ENCODE measurements around the gene WNK1. TPM values are rescaled to one million over a fixed set of nuclear protein-coding genes. Genes with fewer than 3 reads are reported as not detected.

WNK1 gene
- polyA plus RNA-seq, 2 donors, result 66.0 to 72.3 TPM

GRCh38 chr12:828726-829395 lies 76.5 kb downstream of the WNK1 start:
- Histone ChIP-seq H3K27ac (ENCODE audit: low read depth in 2 of 2, low read length in 1 of 2) (no peak overlapping the region), H3K27me3 (ENCODE audit: control insufficient read depth in 1 of 2, insufficient read depth in 2 of 2, low read length in 2 of 2) (no peaks in the 10 kb centered on the region), H3K36me3 (ENCODE audit: control insufficient read depth in 2 of 2, insufficient read depth in 2 of 2, low read length in 1 of 2) (peaks cover 0 to 5% of the 10 kb centered on the region in 2 donors), H3K4me1 (ENCODE audit: control insufficient read depth in 2 of 2, insufficient read depth in 2 of 2, low read length in 1 of 2) (no peaks in the 10 kb centered on the region), H3K9me3 (ENCODE audit: control insufficient read depth in 2 of 2, insufficient read depth in 1 of 2, low read depth in 1 of 2, low read length in 1 of 2) (no peaks in the 10 kb centered on the region), H3K4me3 (ENCODE audit: low read depth in 1 of 2, low read length in 2 of 2) (no peak overlapping the region)

GRCh38 chr12:830111-830867 lies 77.9 kb downstream of the WNK1 start:
- Histone ChIP-seq H3K9me3 (ENCODE audit: control insufficient read depth in 2 of 2, insufficient read depth in 1 of 2, low read depth in 1 of 2, low read length in 1 of 2) (no peaks in the 10 kb centered on the region), H3K36me3 (ENCODE audit: control insufficient read depth in 2 of 2, insufficient read depth in 2 of 2, low read length in 1 of 2) (peaks cover 0 to 5% of the 10 kb centered on the region in 2 donors), H3K27ac (ENCODE audit: low read depth in 2 of 2, low read length in 1 of 2) (no peak overlapping the region), H3K27me3 (ENCODE audit: control insufficient read depth in 1 of 2, insufficient read depth in 2 of 2, low read length in 2 of 2) (no peaks in the 10 kb centered on the region), H3K4me3 (ENCODE audit: low read depth in 1 of 2, low read length in 2 of 2) (no peak overlapping the region), H3K4me1 (ENCODE audit: control insufficient read depth in 2 of 2, insufficient read depth in 2 of 2, low read length in 1 of 2) (no peaks in the 10 kb centered on the region)
- 96% methylated on average over 4 of the region's 4 CpGs for WGBS, 2 donors

GRCh38 chr12:835754-836518 lies 83.6 kb downstream of the WNK1 start:
- H3K4me3 ChIP-seq (ENCODE audit: low read depth in 1 of 2, low read length in 2 of 2), result no peak overlapping the region
- H3K4me1 ChIP-seq (ENCODE audit: control insufficient read depth in 2 of 2, insufficient read depth in 2 of 2, low read length in 1 of 2), result no peaks in the 10 kb centered on the region
- no peak overlapping the region for H3K27ac ChIP-seq (ENCODE audit: low read depth in 2 of 2, low read length in 1 of 2)
- H3K9me3 ChIP-seq (ENCODE audit: control insufficient read depth in 2 of 2, insufficient read depth in 1 of 2, low read depth in 1 of 2, low read length in 1 of 2), result no peaks in the 10 kb centered on the region
- 95 to 97% methylated on average over 3 of the region's 3 CpGs for WGBS, 2 donors
- no peaks in the 10 kb centered on the region for H3K36me3 ChIP-seq (ENCODE audit: control insufficient read depth in 2 of 2, insufficient read depth in 2 of 2, low read length in 1 of 2)
- no peaks in the 10 kb centered on the region for H3K27me3 ChIP-seq (ENCODE audit: control insufficient read depth in 1 of 2, insufficient read depth in 2 of 2, low read length in 2 of 2)

GRCh38 chr12:836952-837351 lies 84.6 kb downstream of the WNK1 start:
- no peaks in the 10 kb centered on the region for H3K36me3 ChIP-seq (ENCODE audit: control insufficient read depth in 2 of 2, insufficient read depth in 2 of 2, low read length in 1 of 2)
- no peak overlapping the region for H3K4me3 ChIP-seq (ENCODE audit: low read depth in 1 of 2, low read length in 2 of 2)

GRCh38 chr12:837548-837947 lies 85.2 kb downstream of the WNK1 start:
- H3K9me3 ChIP-seq (ENCODE audit: control insufficient read depth in 2 of 2, insufficient read depth in 1 of 2, low read depth in 1 of 2, low read length in 1 of 2), result no peaks in the 10 kb centered on the region
- no peaks in the 10 kb centered on the region for H3K4me1 ChIP-seq (ENCODE audit: control insufficient read depth in 2 of 2, insufficient read depth in 2 of 2, low read length in 1 of 2)
- no peaks in the 10 kb centered on the region for H3K36me3 ChIP-seq (ENCODE audit: control insufficient read depth in 2 of 2, insufficient read depth in 2 of 2, low read length in 1 of 2)
- no peak overlapping the region for H3K4me3 ChIP-seq (ENCODE audit: low read depth in 1 of 2, low read length in 2 of 2)
- 90 to 98% methylated on average over 2 of the region's 2 CpGs for WGBS, 2 donors
- no peak overlapping the region for H3K27ac ChIP-seq (ENCODE audit: low read depth in 2 of 2, low read length in 1 of 2)
- H3K27me3 ChIP-seq (ENCODE audit: control insufficient read depth in 1 of 2, insufficient read depth in 2 of 2, low read length in 2 of 2), result no peaks in the 10 kb centered on the region

More at GRCh38 chr12:836952-837351, 84.6 kb downstream of the WNK1 start:
- no peaks in the 10 kb centered on the region for H3K9me3 ChIP-seq (ENCODE audit: control insufficient read depth in 2 of 2, insufficient read depth in 1 of 2, low read depth in 1 of 2, low read length in 1 of 2)
- no peaks in the 10 kb centered on the region for H3K4me1 ChIP-seq (ENCODE audit: control insufficient read depth in 2 of 2, insufficient read depth in 2 of 2, low read length in 1 of 2)
- no peaks in the 10 kb centered on the region for H3K27me3 ChIP-seq (ENCODE audit: control insufficient read depth in 1 of 2, insufficient read depth in 2 of 2, low read length in 2 of 2)
- H3K27ac ChIP-seq (ENCODE audit: low read depth in 2 of 2, low read length in 1 of 2), result no peak overlapping the region
- 96 to 97% methylated on average over 6 of the region's 6 CpGs for WGBS, 2 donors

GRCh38 chr12:843609-844008 lies 91.2 kb downstream of the WNK1 start:
- Histone ChIP-seq H3K4me1 (ENCODE audit: control insufficient read depth in 2 of 2, insufficient read depth in 2 of 2, low read length in 1 of 2) (no peaks in the 10 kb centered on the region), H3K9me3 (ENCODE audit: control insufficient read depth in 2 of 2, insufficient read depth in 1 of 2, low read depth in 1 of 2, low read length in 1 of 2) (no peaks in the 10 kb centered on the region), H3K27ac (ENCODE audit: low read depth in 2 of 2, low read length in 1 of 2) (no peak overlapping the region), H3K36me3 (ENCODE audit: control insufficient read depth in 2 of 2, insufficient read depth in 2 of 2, low read length in 1 of 2) (no peaks in the 10 kb centered on the region), H3K27me3 (ENCODE audit: control insufficient read depth in 1 of 2, insufficient read depth in 2 of 2, low read length in 2 of 2) (no peaks in the 10 kb centered on the region), H3K4me3 (ENCODE audit: low read depth in 1 of 2, low read length in 2 of 2) (no peak overlapping the region)

- Histone ChIP-seq H3K4me1 (ENCODE audit: control insufficient read depth in 2 of 2, insufficient read depth in 2 of 2, low read length in 1 of 2) (no peaks in the 10 kb centered on the region), H3K27ac (ENCODE audit: low read depth in 2 of 2, low read length in 1 of 2) (no peak overlapping the region), H3K4me3 (ENCODE audit: low read depth in 1 of 2, low read length in 2 of 2) (no peak overlapping the region), H3K27me3 (ENCODE audit: control insufficient read depth in 1 of 2, insufficient read depth in 2 of 2, low read length in 2 of 2) (no peaks in the 10 kb centered on the region), H3K9me3 (ENCODE audit: control insufficient read depth in 2 of 2, insufficient read depth in 1 of 2, low read depth in 1 of 2, low read length in 1 of 2) (no peaks in the 10 kb centered on the region), H3K36me3 (ENCODE audit: control insufficient read depth in 2 of 2, insufficient read depth in 2 of 2, low read length in 1 of 2) (no peaks in the 10 kb centered on the region)
- 89 to 91% methylated on average over 2 of the region's 2 CpGs for WGBS, 2 donors
Measured at GRCh38 chr12:846421-846820, 94.0 kb downstream of the WNK1 start.

- Histone ChIP-seq H3K9me3 (ENCODE audit: control insufficient read depth in 2 of 2, insufficient read depth in 1 of 2, low read depth in 1 of 2, low read length in 1 of 2) (no peaks in the 10 kb centered on the region), H3K36me3 (ENCODE audit: control insufficient read depth in 2 of 2, insufficient read depth in 2 of 2, low read length in 1 of 2) (no peaks in the 10 kb centered on the region), H3K4me3 (ENCODE audit: low read depth in 1 of 2, low read length in 2 of 2) (no peak overlapping the region), H3K27me3 (ENCODE audit: control insufficient read depth in 1 of 2, insufficient read depth in 2 of 2, low read length in 2 of 2) (no peaks in the 10 kb centered on the region), H3K4me1 (ENCODE audit: control insufficient read depth in 2 of 2, insufficient read depth in 2 of 2, low read length in 1 of 2) (no peaks in the 10 kb centered on the region), H3K27ac (ENCODE audit: low read depth in 2 of 2, low read length in 1 of 2) (no peak overlapping the region)
- 47 to 48% methylated on average over 2 of the region's 2 CpGs for WGBS, 2 donors
Measured at GRCh38 chr12:848173-848865, 95.9 kb downstream of the WNK1 start.

- Histone ChIP-seq H3K4me3 (ENCODE audit: low read depth in 1 of 2, low read length in 2 of 2) (no peak overlapping the region), H3K36me3 (ENCODE audit: control insufficient read depth in 2 of 2, insufficient read depth in 2 of 2, low read length in 1 of 2) (no peaks in the 10 kb centered on the region), H3K27me3 (ENCODE audit: control insufficient read depth in 1 of 2, insufficient read depth in 2 of 2, low read length in 2 of 2) (no peaks in the 10 kb centered on the region), H3K27ac (ENCODE audit: low read depth in 2 of 2, low read length in 1 of 2) (no peak overlapping the region), H3K4me1 (ENCODE audit: control insufficient read depth in 2 of 2, insufficient read depth in 2 of 2, low read length in 1 of 2) (peaks cover 3 to 4% of the 10 kb centered on the region in 2 donors), H3K9me3 (ENCODE audit: control insufficient read depth in 2 of 2, insufficient read depth in 1 of 2, low read depth in 1 of 2, low read length in 1 of 2) (no peaks in the 10 kb centered on the region)
- WGBS, 2 donors, result 83 to 89% methylated on average over 2 of the region's 2 CpGs
Measured at GRCh38 chr12:848882-849527, 96.6 kb downstream of the WNK1 start.
